ENCODE data around the gene KCNK5.

The KCNK5 gene

GRCh38 chr6:39251406-39251805 lies 22.1 kb upstream of the KCNK5 start (continued):
- TF ChIP-seq, protein P1, sequence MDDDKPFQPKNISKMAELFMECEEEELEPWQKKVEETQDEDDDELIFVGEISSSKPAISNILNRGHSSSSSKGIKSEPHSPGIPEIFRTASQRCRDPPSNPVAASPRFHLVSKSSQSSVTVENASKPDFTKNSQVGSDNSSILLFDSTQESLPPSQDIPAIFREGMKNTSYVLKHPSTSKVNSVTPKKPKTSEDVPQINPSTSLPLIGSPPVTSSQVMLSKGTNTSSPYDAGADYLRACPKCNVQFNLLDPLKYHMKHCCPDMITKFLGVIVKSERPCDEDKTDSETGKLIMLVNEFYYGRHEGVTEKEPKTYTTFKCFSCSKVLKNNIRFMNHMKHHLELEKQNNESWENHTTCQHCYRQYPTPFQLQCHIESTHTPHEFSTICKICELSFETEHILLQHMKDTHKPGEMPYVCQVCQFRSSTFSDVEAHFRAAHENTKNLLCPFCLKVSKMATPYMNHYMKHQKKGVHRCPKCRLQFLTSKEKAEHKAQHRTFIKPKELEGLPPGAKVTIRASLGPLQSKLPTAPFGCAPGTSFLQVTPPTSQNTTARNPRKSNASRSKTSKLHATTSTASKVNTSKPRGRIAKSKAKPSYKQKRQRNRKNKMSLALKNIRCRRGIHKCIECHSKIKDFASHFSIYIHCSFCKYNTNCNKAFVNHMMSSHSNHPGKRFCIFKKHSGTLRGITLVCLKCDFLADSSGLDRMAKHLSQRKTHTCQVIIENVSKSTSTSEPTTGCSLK (tag by site-specific recombination; IDR thresholded peaks at IDR 0.05), result no peak
- TF ChIP-seq ZNF843 (tag by site-specific recombination; IDR thresholded peaks at IDR 0.05) (peak; percentile 94), ZNF398 (tag by site-specific recombination; IDR thresholded peaks at IDR 0.05) (no peak; the same call in 1 of the 2 replicates), EGR2 (tag by site-specific recombination; IDR thresholded peaks at IDR 0.05; ENCODE audit: low read depth) (peak; percentile 90), ZNF114 (tag by site-specific recombination; IDR thresholded peaks at IDR 0.05) (no peak), ZSCAN30 (tag by site-specific recombination; IDR thresholded peaks at IDR 0.05) (peak; percentile 76), ZNF335 (tag by site-specific recombination; conservative IDR thresholded peaks at IDR 0.05) (peak; percentile 36; the same call in 1 of the 2 replicates), KLF16 (tag by site-specific recombination; IDR thresholded peaks at IDR 0.05) (0 out of 2 replicates have a peak, but pooled peaks have one; percentile 25), ZNF571 (tag by site-specific recombination; IDR thresholded peaks at IDR 0.05) (no peak), RBAK (tag by site-specific recombination; IDR thresholded peaks at IDR 0.05) (no peak), ZNF621 (tag by site-specific recombination; IDR thresholded peaks at IDR 0.05) (no peak), BCL11B (tag by site-specific recombination; IDR thresholded peaks at IDR 0.05; ENCODE audit: low read depth) (peak; percentile 83; the same call in 1 of the 2 replicates), GLIS2 (tag by site-specific recombination; IDR thresholded peaks at IDR 0.05) (0 out of 2 replicates have a peak, but pooled peaks have one; percentile 19), ZNF248 (tag by site-specific recombination; IDR thresholded peaks at IDR 0.05) (no peak), KLF17 (tag by site-specific recombination; IDR thresholded peaks at IDR 0.05) (peak; percentile 94), ZNF433 (tag by site-specific recombination; IDR thresholded peaks at IDR 0.05; ENCODE audit: low read depth) (no peak), ZBTB48 (tag by site-specific recombination; IDR thresholded peaks at IDR 0.05) (0 out of 2 replicates have a peak, but pooled peaks have one; percentile 25), ZNF558 (tag by site-specific recombination; IDR thresholded peaks at IDR 0.05) (no peak), ZNF830 (tag by site-specific recombination; IDR thresholded peaks at IDR 0.05; ENCODE audit: low read depth) (no peak), GLI2 (tag by site-specific recombination; IDR thresholded peaks at IDR 0.05; ENCODE audit: borderline replicate concordance, low read depth) (peak; percentile 52; the same call in 1 of the 2 replicates), ZNF514 (tag by site-specific recombination; IDR thresholded peaks at IDR 0.05) (no peak), ZNF138 (tag by site-specific recombination; IDR thresholded peaks at IDR 0.05; ENCODE audit: borderline replicate concordance) (no peak), ZNF324 (tag by site-specific recombination; IDR thresholded peaks at IDR 0.05) (peak; percentile 74; the same call in 1 of the 2 replicates), ZNF747 (tag by site-specific recombination; IDR thresholded peaks at IDR 0.05) (no peak), ZNF792 (tag by site-specific recombination; IDR thresholded peaks at IDR 0.05) (no peak), REPIN1 (tag by site-specific recombination; IDR thresholded peaks at IDR 0.05; ENCODE audit: low read depth) (no peak), ZNF548 (tag by site-specific recombination; IDR thresholded peaks at IDR 0.05) (no peak), ZNF785 (tag by site-specific recombination; IDR thresholded peaks at IDR 0.05) (no peak), FEZF1 (tag by site-specific recombination; IDR thresholded peaks at IDR 0.05) (peak; percentile 77), ZNF560 (tag by site-specific recombination; IDR thresholded peaks at IDR 0.05; ENCODE audit: borderline replicate concordance) (no peak), KLF9 (tag by site-specific recombination; IDR thresholded peaks at IDR 0.05; ENCODE audit: low read depth) (0 out of 2 replicates have a peak, but pooled peaks have one; percentile 50), KLF1 (tag by site-specific recombination; IDR thresholded peaks at IDR 0.05) (peak; percentile 48; the same call in 1 of the 2 replicates), ZNF132 (tag by site-specific recombination; IDR thresholded peaks at IDR 0.05; ENCODE audit: borderline replicate concordance) (no peak), ZFP3 (tag by site-specific recombination; IDR thresholded peaks at IDR 0.05; ENCODE audit: low read depth) (no peak), KLF8 (tag by site-specific recombination; IDR thresholded peaks at IDR 0.05) (peak; percentile 86), ZNF555 (tag by site-specific recombination; conservative IDR thresholded peaks at IDR 0.05) (no peak)
- TF ChIP-seq, protein P2, sequence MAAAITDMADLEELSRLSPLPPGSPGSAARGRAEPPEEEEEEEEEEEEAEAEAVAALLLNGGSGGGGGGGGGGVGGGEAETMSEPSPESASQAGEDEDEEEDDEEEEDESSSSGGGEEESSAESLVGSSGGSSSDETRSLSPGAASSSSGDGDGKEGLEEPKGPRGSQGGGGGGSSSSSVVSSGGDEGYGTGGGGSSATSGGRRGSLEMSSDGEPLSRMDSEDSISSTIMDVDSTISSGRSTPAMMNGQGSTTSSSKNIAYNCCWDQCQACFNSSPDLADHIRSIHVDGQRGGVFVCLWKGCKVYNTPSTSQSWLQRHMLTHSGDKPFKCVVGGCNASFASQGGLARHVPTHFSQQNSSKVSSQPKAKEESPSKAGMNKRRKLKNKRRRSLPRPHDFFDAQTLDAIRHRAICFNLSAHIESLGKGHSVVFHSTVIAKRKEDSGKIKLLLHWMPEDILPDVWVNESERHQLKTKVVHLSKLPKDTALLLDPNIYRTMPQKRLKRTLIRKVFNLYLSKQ (tag by site-specific recombination; IDR thresholded peaks at IDR 0.05; ENCODE audit: borderline replicate concordance), result no peak

All from HEK293 (cell line).